Measurements from ENCODE around the gene RBKS.
"Not testable (repeated sequence)": the region's sequence is repeated elsewhere in the genome, so short reads cannot be mapped to it uniquely, and the experiment has no call there.

The RBKS gene

DNA sequence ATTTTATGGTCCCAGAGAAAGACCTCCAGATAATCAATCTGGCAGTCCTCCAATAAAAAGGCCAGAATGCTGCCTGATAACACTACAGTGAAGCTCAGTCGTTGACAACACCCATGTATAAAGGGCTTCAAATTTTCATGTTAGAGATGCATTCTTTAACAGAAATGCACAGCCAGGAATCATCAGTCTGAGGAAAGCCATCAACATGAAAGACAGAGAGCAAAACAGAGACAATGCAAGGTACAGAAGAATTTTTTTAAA, 14.1 kb upstream of the RBKS start:
- DNase-seq: no peak

DNA sequence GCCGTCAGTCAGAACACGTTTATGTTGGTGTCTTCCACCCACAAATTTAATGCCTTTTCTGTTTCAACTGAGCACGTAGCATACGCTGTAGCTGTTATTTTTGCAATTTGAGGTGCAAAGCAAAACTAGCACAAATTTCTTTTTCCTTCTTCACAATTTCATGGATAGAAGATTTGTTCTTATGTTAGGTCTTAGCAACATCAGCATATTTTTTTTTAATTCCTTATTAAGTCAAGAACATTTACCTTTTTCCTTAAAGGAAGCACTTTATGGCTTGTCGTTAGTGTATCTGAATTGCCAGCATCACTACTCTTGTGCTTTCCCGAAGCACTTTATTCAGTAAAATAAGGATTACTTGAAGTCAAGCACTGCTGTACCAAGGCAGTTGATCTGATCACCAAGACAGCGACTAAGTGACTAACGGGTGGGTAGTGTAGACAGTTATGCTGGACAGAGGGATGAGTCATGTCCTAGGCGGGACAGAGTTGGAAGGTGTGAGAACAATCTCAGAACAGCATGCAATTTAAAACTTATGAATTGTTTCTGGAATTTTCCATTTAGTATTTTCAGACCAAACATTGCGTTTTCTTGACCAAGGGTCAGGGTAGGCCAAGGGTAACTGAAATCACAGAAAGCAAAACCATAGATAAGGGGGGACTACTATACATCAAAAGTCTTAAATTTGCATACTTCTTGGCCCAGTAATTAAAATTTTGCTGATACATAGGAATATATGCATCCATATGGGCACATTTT, 13.6 kb upstream of the RBKS start:
- no peak for DNase-seq

DNA sequence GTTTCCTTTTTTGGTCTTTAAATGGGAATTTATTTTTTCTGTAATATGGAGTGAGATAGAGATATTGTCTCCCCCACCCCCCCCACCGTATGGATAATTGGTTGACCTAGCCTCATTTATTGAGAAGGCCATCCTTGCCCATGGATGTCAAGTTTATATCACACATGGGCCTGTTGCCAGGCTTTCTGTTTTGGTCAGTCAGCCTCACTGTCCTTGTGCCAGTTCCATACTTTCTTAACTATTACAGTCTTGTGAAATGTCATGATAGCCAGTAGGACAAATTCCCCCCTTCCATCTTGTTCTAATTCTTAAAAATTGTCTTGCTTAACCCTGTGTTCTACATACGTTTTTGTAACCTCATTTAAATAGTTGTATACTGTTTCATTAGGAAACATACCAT, 12.8 kb upstream of the RBKS start:
- no peak for DNase-seq

DNA sequence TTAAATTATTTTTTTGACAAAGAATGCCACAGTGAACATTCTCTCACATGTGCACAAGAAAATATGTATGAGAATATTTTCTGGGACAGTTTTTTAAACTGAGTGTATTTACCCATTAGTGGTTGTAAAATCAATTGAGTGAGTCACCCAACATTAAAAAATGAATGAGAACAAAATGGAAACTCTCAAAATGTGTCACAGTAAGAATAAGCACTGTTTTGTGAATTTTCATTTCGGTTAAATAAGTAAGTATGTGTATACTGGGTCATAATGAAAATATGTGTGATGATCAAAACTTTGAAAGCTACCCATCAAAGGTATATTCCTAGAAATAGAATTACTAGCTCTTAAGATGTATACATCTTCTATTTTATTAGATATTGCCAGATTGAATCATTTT, 11.9 kb upstream of the RBKS start:
- DNase-seq: no peak

DNA sequence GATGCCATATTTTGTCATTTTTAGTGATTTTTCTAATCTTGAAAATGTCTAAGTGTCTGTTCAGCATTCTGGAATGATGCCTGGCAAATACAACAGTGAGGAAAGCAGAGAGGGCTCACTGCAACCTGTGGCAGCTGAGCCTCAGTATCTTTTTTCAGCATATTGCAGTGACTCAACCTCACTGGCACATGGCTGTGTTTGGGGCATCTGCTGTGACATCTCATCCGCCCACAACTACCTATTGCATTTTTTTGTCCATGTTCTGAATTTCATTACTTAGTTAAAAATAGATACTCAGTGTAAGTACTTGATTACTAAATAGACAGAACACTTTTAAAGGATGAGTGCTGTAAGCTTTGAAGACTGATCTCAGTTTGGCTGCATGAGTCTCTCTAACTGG, 11.0 kb upstream of the RBKS start:
- no peak for DNase-seq

DNA sequence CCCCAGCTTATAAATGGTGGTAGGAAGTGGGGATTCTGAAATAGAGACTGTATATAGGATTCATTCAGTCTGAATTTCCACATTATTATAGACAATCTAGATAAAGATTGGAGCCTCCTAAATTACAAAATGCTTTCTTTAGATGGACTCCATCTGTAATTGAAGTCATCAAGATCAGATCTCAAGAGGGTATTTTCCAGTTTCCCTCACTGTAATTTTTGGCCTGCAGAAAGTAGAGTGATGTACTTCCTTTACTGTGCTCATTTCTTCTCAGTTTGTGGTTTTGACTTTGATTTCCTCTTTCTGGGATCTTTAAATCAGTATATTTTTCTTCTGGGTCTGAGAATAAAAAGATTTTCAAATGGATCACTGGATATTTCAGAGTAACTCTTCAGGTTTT, 7.5 kb upstream of the RBKS start:
- no peak for DNase-seq

GRCh38 chr2:27893006-27893405, 2.8 kb upstream of the RBKS start:
- DNase-seq: no peak

- no peak for DNase-seq
Observed at GRCh38 chr2:27891673-27892105, 1.5 kb upstream of the RBKS start.

GRCh38 chr2:27890924-27891672, 911 bp upstream of the RBKS start:
- peak; percentile 79 for DNase-seq

- no peak for DNase-seq
Observed at GRCh38 chr2:27889774-27890145, 427 bp downstream of the RBKS start.

GRCh38 chr2:27888790-27889189, 1.4 kb downstream of the RBKS start:
- DNase-seq: no peak

DNA sequence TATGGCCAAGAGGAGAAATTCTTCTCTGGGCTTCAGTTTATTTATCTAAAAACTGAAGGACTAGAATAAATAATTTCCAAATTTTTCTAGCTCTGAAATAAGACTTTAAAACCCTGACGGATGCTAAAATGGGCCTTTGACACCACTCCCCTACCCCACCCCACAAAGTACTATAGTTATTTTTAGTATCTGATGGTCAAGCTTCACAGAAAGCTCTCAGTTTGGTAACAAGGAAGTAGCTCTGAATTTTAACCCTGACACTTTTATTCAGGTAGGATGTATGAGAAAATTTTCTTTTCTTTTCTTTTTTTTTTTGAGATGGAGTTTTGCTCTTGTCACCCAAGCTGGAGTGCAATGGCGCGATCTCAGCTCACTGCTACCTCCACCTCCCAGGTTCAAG, 2.4 kb downstream of the RBKS start:
- no peak for DNase-seq

GRCh38 chr2:27887111-27887510, 3.1 kb downstream of the RBKS start:
- no peak for DNase-seq

- no peak for DNase-seq
Observed at GRCh38 chr2:27886322-27886721, 3.9 kb downstream of the RBKS start.

GRCh38 chr2:27885661-27886060, 4.5 kb downstream of the RBKS start:
- no peak for DNase-seq

- DNase-seq: no peak
Observed at GRCh38 chr2:27885234-27885633, 5.0 kb downstream of the RBKS start.

GRCh38 chr2:27884601-27885000, 5.6 kb downstream of the RBKS start:
- DNase-seq: no peak

DNA sequence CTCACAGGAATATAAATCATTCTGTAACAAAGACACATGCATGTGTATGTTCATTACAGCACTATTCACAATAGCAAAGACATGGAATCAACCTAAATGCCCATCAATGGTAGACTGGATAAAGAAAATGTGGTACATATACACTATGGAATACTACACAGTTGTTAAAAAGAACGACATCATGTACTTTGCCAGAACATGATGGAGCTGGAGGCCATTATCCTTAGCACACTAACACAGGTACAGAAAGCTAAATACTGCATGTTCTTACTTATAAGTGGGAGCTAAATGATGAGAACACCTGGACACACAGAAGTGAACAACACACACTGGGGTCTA, 7.6 kb downstream of the RBKS start:
- DNase-seq: not testable (repeated sequence)

GRCh38 chr2:27881815-27882583, 8.2 kb downstream of the RBKS start:
- DNase-seq: not testable (repeated sequence)

DNA sequence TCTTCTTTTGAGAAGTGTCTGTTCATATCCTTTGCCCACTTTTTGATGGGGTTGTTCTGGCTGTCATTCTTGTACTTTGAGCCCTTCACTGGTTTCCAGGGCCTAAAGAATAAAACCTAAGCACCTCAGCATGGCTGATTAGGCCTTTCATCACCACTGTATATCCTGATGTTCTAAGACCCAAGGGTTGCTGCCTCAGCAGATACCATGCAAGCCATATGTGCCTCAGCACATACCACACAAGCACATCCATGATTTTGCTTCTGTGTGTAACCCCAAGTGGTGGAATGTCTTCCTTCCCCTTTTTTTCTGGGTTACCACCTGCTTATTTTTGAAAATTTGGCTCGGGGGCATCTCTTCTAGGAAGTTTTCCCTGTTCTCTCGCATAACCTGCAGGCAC, 11.4 kb downstream of the RBKS start:
- DNase-seq: no peak

DNA sequence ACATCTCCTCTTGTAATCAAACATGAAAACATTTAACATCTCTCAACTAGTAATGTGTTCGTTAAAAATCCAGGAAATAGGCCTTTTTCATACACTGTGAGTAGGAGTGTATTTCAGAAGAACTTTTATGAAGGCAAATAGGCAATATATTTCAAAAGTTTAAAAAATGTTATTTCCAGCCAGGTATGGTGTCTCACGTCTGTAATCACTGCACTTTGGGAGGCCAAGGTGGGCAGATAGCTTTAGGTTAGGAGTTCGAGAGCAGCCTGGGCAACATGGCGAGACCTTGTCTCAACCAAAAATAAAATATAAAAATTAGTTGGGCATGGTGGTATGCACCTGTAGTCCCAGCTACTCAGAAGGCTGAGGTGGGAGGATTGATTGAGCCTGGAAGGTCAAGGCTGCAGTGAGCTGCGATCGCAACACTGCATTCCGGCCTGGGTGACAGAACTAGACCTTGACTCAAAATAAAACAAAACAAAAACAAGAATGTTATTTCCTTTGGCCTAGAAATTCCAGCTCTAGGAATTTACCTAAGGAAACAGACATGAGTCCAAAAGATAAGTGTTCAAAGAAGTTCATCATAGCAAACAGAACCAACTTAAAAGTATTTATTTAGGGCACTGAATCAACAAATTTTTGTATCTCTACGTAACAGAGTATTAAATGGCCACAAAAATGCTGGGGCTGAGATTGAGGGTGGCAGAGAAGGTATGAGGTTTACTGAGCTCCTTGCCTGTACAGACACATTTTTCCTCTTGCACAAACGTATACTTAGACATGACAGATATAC, 14.9 kb downstream of the RBKS start:
- DNase-seq: no peak

DNA sequence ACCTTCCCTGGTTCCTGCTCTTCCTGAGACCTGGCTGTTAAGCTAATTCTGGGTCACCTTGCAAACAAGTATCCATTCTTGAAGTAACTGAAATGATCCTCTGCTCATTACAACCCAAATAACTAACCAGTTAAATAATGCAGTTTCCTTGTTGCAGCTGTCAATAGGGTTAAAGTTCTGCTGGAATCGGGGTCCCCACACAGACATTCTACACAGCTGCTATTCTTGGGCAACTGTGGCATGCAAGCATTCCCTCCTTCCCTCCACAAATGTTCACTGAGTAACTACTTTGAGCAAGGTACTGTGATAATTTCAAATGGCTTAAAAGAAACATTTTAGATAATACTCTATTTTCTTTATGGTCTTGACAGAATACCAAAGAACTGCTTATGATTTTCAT, 17.1 kb downstream of the RBKS start:
- no peak for DNase-seq

GRCh38 chr2:27871802-27872201, 18.4 kb downstream of the RBKS start:
- DNase-seq: no peak

Data from CD4-positive, alpha-beta T cell treated with Interleukin-6 for 4 hours (primary cell).